Measurements from ENCODE around the gene RNF215.

The RNF215 gene

DNA sequence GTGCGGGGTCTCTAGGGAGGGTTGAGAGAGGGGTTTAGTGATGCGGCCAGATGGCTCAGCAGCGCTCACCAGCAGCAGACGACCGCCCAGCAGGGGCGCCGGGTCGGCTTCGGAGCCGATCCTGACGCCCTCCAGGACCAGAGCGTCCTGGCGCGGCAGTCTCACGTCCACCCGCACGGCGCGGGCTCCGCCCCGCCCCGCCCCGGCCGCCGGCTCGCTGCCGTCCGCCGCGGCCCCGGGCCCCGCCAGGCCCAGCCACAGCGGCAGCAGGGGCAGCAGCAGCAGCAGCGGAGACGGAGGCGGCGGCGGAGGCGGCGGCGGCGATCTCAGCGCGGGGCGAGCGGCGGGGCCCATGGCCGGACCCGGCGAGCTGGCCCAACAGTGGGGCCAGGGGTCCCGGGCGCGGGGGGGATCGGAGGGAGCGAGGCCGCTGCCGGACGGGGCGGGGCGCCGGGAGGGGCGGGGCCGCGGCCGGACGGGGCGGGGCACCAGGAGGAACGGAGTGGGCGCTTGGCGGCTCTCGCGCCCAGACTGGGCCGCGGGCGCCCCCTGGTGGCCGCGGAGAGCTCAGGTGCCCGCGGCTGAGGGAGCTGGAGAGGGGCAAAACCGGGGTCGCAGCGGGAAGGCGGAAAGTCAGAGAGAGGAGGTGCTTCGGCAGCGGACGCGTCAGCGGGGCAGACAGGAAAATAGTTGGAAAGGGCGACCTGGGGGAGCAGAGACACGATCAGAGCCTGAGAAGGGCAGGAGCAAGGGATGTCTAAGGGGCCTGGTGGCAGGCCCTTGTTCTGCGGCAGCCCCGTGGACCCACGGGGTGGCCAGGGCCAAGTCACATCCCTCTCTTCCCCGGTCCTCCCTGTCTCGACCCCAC is at the start of gene RNF215:
TSS of gene RNF215 (minus strand) at position 452 of the 868 bp plus-strand sequence. CDS start at position 354, 98 bp downstream.
- DNase-seq (ENCODE audit: low read depth in 1 of 2, low spot score in 1 of 2) = peak; percentile 59 to 77

GRCh38 chr22:30436196-30436595 is 49.0 kb upstream of the RNF215 start:
- no peak for DNase-seq (ENCODE audit: low read depth in 1 of 2, low spot score in 1 of 2)

- DNase-seq (ENCODE audit: low read depth in 1 of 2, low spot score in 1 of 2) = peak; percentile 51 to 76
Observed at GRCh38 chr22:30435674-30436126, 48.5 kb upstream of the RNF215 start.

DNA sequence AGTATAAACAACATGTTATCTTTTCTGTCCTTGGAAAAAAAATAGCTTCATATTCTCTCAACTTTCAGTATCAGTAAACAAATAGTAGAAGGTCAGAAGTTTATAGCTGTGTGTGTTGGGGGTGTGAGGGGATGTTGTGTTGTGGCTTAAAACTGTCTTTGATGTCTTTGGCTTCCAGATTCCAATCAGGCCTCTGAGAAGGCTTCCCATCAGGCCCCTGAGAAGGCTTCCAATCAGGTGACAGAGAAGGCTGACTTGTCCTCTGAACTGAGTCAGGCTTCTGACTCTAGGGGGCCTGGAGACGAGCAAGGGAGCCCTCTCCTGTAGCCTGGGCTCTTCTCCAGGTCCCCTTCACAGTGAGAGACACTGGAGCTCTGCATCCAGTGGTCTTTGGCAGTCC is 47.6 kb upstream of the RNF215 start:
- no peak for DNase-seq (ENCODE audit: low read depth in 1 of 2, low spot score in 1 of 2)

GRCh38 chr22:30433773-30434172 is 46.6 kb upstream of the RNF215 start:
- DNase-seq (ENCODE audit: low read depth in 1 of 2, low spot score in 1 of 2) = no peak

DNA sequence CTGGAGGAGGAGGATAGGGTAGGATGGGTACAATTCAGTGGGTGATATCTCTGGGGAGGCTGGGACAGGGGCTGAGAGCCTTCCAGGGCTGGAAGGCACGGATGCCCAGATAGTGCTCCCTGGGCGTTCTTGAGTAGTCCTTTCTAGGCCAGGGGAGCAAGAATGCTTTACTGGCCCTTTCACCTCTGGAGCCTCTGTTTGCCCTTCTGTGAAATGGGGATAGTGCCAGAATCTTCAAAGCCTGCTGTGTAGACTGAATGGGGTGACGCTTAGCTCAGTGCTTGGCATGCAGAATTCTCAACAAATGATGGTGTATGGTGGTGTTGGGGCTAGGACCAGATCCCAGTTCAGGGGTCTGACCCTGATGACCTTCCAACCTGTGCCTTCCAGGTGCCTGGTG is 46.0 kb upstream of the RNF215 start:
- DNase-seq (ENCODE audit: low read depth in 1 of 2, low spot score in 1 of 2) = no peak

- DNase-seq (ENCODE audit: low read depth in 1 of 2, low spot score in 1 of 2) = no peak
Observed at GRCh38 chr22:30432520-30432919, 45.3 kb upstream of the RNF215 start.

DNA sequence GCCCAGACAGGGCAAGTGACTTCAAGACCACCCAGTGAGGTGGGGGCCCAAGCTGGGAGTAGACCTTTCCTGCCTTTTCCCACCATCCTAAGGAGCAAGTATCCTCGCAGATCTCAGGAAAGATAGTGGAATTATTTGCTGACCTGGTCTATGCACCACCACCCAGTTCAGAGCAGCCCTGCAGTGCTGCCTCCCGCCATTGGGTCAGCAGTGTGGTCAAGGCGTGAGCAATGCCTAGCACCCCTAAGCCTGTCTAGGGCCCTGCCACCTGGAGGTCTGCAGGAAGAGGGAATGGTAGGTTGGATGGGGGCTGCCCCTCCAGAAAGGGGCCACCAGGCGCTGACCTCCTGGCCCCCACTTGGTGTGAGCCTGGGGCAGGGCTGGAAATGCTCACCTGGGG is 44.9 kb upstream of the RNF215 start:
- no peak for DNase-seq (ENCODE audit: low read depth in 1 of 2, low spot score in 1 of 2)

DNA sequence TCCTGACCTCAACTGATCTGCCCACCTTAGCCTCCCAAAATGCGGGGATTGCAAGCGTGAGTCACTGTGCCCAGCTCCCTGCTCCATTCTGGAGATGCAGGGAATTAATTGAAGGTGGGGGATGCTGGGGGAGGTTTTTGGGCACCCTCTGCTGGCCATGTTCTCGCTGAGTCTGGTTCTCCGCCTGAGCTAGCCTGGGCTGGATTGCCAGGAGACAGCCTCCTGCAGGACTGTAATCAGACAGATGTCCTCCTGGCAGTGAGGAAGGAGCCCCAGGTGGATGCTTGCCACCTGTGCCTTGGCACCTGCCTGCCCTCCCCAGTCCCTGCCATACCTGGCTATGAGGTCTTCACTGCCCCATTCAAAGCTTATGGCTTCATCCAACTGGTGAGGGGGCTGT is 43.7 kb upstream of the RNF215 start:
- no peak for DNase-seq (ENCODE audit: low read depth in 1 of 2, low spot score in 1 of 2)

GRCh38 chr22:30429887-30430286 is 42.7 kb upstream of the RNF215 start:
- DNase-seq (ENCODE audit: low read depth in 1 of 2, low spot score in 1 of 2) = no peak

GRCh38 chr22:30427871-30428270 is 40.7 kb upstream of the RNF215 start:
- DNase-seq (ENCODE audit: low read depth in 1 of 2, low spot score in 1 of 2) = no peak

DNA sequence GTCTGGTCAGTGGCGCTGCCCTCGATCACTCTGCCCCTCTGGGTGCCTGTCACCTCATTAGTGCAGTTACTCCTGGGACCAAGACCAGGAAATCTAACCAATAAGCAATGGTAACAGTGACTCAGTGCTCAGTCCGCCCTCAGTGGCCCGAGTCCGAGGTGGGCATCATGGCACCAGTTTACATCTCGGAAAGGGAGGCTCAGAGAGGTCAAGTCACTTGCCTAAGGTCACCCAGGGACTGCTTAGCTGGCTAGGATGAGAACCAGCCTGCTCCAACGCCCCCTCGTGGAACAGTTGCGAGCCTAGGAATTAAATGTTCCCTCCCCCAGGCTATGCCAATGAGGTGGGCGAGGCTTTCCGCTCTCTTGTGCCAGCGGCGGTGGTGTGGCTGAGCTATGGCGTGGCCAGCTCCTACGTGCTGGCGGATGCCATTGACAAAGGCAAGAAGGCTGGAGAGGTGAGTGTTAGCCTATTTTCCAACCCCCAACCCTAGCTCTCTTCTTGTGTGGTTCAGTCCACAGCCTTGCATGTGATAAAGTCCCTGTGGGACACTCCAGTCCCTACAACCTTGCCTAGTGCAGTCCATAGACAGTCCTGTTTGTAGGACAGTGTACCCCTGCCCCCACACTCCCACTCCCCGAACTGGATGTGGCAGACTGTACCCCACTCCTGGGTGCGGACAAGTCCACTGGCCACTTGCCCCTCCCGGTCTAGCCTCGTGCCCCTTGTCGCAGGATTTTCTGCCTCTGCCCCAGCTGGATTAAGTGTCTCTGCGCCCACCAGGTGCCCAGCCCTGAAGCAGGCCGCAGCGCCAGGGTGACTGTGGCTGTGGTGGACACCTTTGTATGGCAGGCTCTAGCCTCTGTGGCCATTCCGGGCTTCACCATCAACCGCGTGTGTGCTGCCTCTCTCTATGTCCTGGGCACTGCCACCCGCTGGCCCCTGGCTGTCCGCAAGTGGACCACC is 39.5 kb upstream of the RNF215 start:
- DNase-seq (ENCODE audit: low read depth in 1 of 2, low spot score in 1 of 2) = peak; percentile 64 to 71

GRCh38 chr22:30425616-30426387 is 38.6 kb upstream of the RNF215 start, which contains the start of gene MTFP1:
Gene MTFP1 (plus strand): TSS chr22:30425768. CDS start chr22:30425880, 112 bp downstream.
- peak in 1 of 2 donors; percentile 25 for DNase-seq (ENCODE audit: low read depth in 1 of 2, low spot score in 1 of 2)

GRCh38 chr22:30425327-30425615 is 38.1 kb upstream of the RNF215 start:
- no peak for DNase-seq (ENCODE audit: low read depth in 1 of 2, low spot score in 1 of 2)

GRCh38 chr22:30424534-30425326 is 37.5 kb upstream of the RNF215 start:
- DNase-seq (ENCODE audit: low read depth in 1 of 2, low spot score in 1 of 2) = no peak

- DNase-seq (ENCODE audit: low read depth in 1 of 2, low spot score in 1 of 2) = peak; percentile 94 to 96
Observed at GRCh38 chr22:30423959-30424533, 36.8 kb upstream of the RNF215 start.

DNA sequence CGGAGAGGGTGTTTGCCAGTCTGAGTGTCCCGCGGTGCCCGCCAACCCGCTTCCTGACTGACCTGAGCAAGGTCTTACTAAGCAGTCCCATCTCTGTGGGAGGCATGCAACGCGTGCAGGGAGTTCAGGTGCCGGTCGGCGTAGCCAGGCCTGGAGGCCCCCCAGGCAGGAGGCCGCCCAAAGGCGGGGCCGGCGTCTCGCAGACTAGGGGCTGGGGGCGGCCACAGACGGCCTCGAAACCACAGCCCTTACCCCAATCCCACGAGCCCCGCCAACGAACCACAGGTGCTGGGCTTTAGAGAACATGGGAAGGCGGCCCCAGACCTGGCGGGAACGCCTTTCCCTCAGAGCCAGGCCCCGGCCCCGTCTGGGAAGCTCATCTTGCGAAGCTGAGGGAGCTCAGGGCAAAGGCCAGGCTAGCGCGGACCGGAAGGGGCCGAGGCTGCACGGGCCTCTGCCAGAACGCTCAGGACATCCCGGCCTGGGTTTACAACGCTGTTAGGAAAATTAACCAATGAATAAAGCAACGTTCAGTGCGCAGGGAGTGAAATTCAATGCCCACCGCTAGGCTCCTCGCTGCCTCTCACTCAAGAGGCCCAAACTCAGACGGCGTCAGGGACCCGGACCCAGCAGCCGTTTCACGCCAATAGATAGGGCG is 36.2 kb upstream of the RNF215 start:
- DNase-seq (ENCODE audit: low read depth in 1 of 2, low spot score in 1 of 2) = peak; percentile 14 to 26

DNA sequence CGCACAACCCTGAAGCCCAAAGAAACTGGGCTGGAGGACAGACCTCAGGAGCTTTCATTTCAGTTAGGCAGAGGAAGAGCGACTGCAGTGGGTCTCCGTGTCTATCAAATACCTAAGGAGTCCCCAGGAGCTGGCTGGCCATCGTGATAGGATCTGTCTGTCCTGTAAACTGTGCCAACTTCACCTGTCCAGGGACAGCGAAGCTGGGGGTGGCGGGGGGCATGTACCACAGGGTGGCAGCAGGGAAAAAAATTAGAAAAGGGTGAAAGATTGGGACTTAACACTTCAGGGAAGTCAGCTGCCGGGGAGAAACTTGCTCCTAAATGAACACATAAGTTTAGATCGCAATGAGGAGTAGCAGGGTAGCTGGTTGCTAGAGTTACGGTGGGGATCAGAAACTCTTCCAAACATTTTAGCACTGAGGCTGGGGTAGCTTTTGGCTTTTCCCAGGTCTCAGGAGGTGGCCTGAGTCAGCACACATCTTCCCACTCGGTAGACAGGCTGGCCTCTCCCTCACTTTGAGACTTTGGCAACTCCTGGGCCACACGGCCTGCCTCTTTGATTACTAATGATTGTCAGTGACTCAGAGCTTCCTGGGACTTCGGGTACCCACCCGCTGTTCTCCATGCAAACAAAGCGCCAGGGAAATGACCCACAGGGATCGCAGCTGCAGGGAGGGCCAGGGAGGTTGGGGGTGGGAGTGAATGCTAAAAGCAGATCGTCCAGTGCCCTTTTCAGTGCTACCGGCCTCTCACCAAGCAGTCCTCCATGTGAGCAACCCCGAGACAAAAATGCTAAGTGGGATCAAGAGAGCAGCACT is 35.5 kb upstream of the RNF215 start:
- DNase-seq (ENCODE audit: low read depth in 1 of 2, low spot score in 1 of 2) = no peak
